Esophagus squamous epithelium (tissue), 4 donors: Measurements from ENCODE around the gene YTHDC1.

Experiments
- POLR2A ChIP-seq, 4 donors: fragments of 450-650 bp; IDR thresholded peaks; one replicate each; pipeline ENCODE4 v1.6.1; 2017; ENCODE audit warnings: antibody characterized with exemption in 4 of 4, mild to moderate bottlenecking in 4 of 4, moderate library complexity in 3 of 4
- TF ChIP-seq, protein P1 (sequence below), 6 experiments: fragments of 450-650 bp in 4 of 6; fragments of 200-600 bp in 2 of 6; sonication (generic) in 2 of 6; IDR thresholded peaks; one replicate each; pipeline ENCODE4 v1.5.1; 2016 to 2019; ENCODE audit warnings: antibody characterized with exemption in 6 of 6, mild to moderate bottlenecking in 4 of 6, moderate library complexity in 4 of 6

GRCh38 chr4:68319040-68319439 is 30.9 kb downstream of the YTHDC1 start:
- TF ChIP-seq, protein P1, sequence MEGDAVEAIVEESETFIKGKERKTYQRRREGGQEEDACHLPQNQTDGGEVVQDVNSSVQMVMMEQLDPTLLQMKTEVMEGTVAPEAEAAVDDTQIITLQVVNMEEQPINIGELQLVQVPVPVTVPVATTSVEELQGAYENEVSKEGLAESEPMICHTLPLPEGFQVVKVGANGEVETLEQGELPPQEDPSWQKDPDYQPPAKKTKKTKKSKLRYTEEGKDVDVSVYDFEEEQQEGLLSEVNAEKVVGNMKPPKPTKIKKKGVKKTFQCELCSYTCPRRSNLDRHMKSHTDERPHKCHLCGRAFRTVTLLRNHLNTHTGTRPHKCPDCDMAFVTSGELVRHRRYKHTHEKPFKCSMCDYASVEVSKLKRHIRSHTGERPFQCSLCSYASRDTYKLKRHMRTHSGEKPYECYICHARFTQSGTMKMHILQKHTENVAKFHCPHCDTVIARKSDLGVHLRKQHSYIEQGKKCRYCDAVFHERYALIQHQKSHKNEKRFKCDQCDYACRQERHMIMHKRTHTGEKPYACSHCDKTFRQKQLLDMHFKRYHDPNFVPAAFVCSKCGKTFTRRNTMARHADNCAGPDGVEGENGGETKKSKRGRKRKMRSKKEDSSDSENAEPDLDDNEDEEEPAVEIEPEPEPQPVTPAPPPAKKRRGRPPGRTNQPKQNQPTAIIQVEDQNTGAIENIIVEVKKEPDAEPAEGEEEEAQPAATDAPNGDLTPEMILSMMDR (IDR thresholded peaks at IDR 0.05): no peak
- TF ChIP-seq POLR2A (IDR thresholded peaks at IDR 0.05): no peak
